ENCODE measurements around the gene PRKG1.

DNA sequence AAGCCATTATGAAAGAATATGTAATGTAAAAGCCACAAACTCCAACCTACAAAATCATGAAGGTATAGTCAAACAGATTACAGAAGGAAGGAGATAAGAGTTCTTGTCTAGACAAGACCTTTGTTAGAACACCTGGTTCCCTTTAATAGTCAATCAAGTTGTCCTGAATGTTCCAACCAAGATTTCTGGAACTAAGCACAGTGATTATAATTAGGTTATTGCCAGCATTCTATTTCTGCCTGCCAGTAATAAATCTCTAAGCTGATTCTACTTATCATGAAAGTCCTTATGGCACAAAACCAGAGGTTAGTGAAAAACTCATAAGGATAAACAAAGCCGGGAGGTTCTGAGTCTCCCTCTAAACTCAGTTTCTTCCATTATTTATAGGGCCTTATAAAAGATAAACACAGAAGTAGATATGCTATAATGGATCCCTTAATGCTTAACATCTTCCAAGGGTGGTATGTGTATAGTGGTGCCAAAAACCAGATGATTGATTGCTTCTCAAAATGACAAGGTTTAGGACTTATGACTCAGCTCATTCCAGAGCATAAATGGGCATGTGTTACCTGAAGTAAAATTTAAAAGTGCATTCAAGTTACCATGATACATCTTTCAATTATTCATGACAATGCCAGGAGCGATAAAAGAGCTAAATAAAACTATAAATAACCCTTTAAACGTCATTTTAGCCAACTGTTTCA is 387.9 kb downstream of the PRKG1 start:
- no peak for TF ChIP-seq POLR2AphosphoS5 (IDR thresholded peaks at IDR 0.05)
- no peak for TF ChIP-seq POLR2A (IDR thresholded peaks at IDR 0.05; ENCODE audit: low read depth)
- TF ChIP-seq, protein P1, sequence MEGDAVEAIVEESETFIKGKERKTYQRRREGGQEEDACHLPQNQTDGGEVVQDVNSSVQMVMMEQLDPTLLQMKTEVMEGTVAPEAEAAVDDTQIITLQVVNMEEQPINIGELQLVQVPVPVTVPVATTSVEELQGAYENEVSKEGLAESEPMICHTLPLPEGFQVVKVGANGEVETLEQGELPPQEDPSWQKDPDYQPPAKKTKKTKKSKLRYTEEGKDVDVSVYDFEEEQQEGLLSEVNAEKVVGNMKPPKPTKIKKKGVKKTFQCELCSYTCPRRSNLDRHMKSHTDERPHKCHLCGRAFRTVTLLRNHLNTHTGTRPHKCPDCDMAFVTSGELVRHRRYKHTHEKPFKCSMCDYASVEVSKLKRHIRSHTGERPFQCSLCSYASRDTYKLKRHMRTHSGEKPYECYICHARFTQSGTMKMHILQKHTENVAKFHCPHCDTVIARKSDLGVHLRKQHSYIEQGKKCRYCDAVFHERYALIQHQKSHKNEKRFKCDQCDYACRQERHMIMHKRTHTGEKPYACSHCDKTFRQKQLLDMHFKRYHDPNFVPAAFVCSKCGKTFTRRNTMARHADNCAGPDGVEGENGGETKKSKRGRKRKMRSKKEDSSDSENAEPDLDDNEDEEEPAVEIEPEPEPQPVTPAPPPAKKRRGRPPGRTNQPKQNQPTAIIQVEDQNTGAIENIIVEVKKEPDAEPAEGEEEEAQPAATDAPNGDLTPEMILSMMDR (IDR thresholded peaks at IDR 0.05), result no peak
- TF ChIP-seq EP300 (IDR thresholded peaks at IDR 0.05), result no peak

Measured in esophagus muscularis mucosa (tissue), 4 donors.